HG02973 (cell line): ENCODE data around the gene RNF144B.
A peak's percentile ranks its signal among the peaks of the same experiment; 100 is the strongest.
"Not testable (repeated sequence)": the region's sequence is repeated elsewhere in the genome, so short reads cannot be mapped to it uniquely, and the experiment has no call there.

Experiments used
- ATAC-seq: cut with Tn5 transposase; IDR thresholded peaks from one replicate; pipeline ENCODE4 v1.9.1; 2021; ENCODE audit warnings: moderate library complexity; ENCODE audit not compliant: unreplicated experiment

Gene RNF144B

GRCh38 chr6:18433059-18433458 is 45.9 kb downstream of the RNF144B start:
- ATAC-seq = no peak

- ATAC-seq = no peak
These were observed 49.2 kb downstream of the RNF144B start for GRCh38 chr6:18436341-18436740.

- no peak for ATAC-seq
These were observed 52.4 kb downstream of the RNF144B start for GRCh38 chr6:18439581-18439980.

- ATAC-seq = no peak
These were observed 54.3 kb downstream of the RNF144B start for GRCh38 chr6:18441251-18441979.

- ATAC-seq = no peak
These were observed 57.0 kb downstream of the RNF144B start for GRCh38 chr6:18444111-18444510.

- ATAC-seq = no peak
These were observed 58.1 kb downstream of the RNF144B start for GRCh38 chr6:18445228-18445627.

GRCh38 chr6:18446771-18447170 is 59.6 kb downstream of the RNF144B start:
- ATAC-seq = no peak

- no peak for ATAC-seq
These were observed 60.4 kb downstream of the RNF144B start for GRCh38 chr6:18447552-18447951.

- no peak for ATAC-seq
These were observed 64.6 kb downstream of the RNF144B start for GRCh38 chr6:18451756-18452155.

GRCh38 chr6:18454446-18454845 is 67.3 kb downstream of the RNF144B start:
- no peak for ATAC-seq

GRCh38 chr6:18457065-18457737 is 70.1 kb downstream of the RNF144B start:
- ATAC-seq = no peak

GRCh38 chr6:18458086-18458485 is 70.9 kb downstream of the RNF144B start:
- not testable (repeated sequence) for ATAC-seq

- ATAC-seq = no peak
These were observed 76.3 kb downstream of the RNF144B start for GRCh38 chr6:18463429-18463828.

- no peak for ATAC-seq
These were observed 77.0 kb downstream of the RNF144B start for GRCh38 chr6:18464176-18464575.

GRCh38 chr6:18465410-18466154 is 78.4 kb downstream of the RNF144B start:
- no peak for ATAC-seq

GRCh38 chr6:18467741-18468502 is 80.8 kb downstream of the RNF144B start:
- ATAC-seq = no peak

- no peak for ATAC-seq
These were observed 81.3 kb downstream of the RNF144B start for GRCh38 chr6:18468503-18468843.

GRCh38 chr6:18469536-18469935 is 82.4 kb downstream of the RNF144B start:
- ATAC-seq = no peak

GRCh38 chr6:18471232-18471964 is 84.2 kb downstream of the RNF144B start:
- no peak for ATAC-seq

GRCh38 chr6:18472941-18473340 is 85.8 kb downstream of the RNF144B start:
- no peak for ATAC-seq

- peak; percentile 55 for ATAC-seq
These were observed 86.6 kb downstream of the RNF144B start for GRCh38 chr6:18473755-18474154.
